GM23338 (cell line): ENCODE results near the gene FLNB. TPM values are rescaled to one million over a fixed set of nuclear protein-coding genes. Genes with fewer than 3 reads are reported as not detected.
A peak's percentile ranks its signal among the peaks of the same experiment; 100 is the strongest.

Experiments
- ATAC-seq: fragments of 200-7000 bp; cut with Tn5 transposase; 3 replicates; pipeline ENCODE4 v1.9.1; 2020
- DNase-seq: peaks from one replicate; pipeline ENCODE4 v3.0.0-alpha.2; 2015; ENCODE audit warnings: low spot score
- H2AFZ ChIP-seq: fragments of 200-600 bp; sonication (generic); 2 replicates; pipeline ENCODE4 v1.8.0; 2016; ENCODE audit warnings: antibody characterized with exemption, mild to moderate bottlenecking, moderate library complexity
- H3F3A ChIP-seq: fragments of 200-600 bp; sonication (generic); replicated peaks from 2 replicates; pipeline ENCODE4 v1.8.0; 2017; ENCODE audit warnings: antibody characterized with exemption, mixed run types, low read depth
- H3K27ac ChIP-seq: fragments of 200-600 bp; sonication (generic); 2 replicates; pipeline ENCODE4 v1.6.1; 2016; ENCODE audit warnings: low read depth
- H3K27me3 ChIP-seq: fragments of 200-600 bp; sonication (generic); 2 replicates; pipeline ENCODE4 v1.8.0; 2016; ENCODE audit warnings: mild to moderate bottlenecking, mixed run types, moderate library complexity; ENCODE audit not compliant: insufficient read depth
- H3K36me3 ChIP-seq: fragments of 200-600 bp; sonication (generic); 2 replicates; pipeline ENCODE4 v1.8.0; 2016; ENCODE audit warnings: mild to moderate bottlenecking; ENCODE audit not compliant: insufficient read depth
- H3K4me1 ChIP-seq: fragments of 200-600 bp; sonication (generic); 2 replicates; pipeline ENCODE4 v1.8.0; 2016; ENCODE audit warnings: mild to moderate bottlenecking, moderate library complexity; ENCODE audit not compliant: insufficient read depth
- H3K4me2 ChIP-seq: fragments of 200-600 bp; sonication (generic); 2 replicates; pipeline ENCODE4 v1.7.1; 2017; ENCODE audit warnings: mixed run types
- H3K4me3 ChIP-seq: fragments of 200-600 bp; sonication (generic); 2 replicates; pipeline ENCODE4 v1.6.1; 2016; ENCODE audit warnings: mixed run types
- H3K79me2 ChIP-seq: fragments of 200-600 bp; sonication (generic); replicated peaks from 2 replicates; pipeline ENCODE4 v1.8.0; 2017; ENCODE audit warnings: mild to moderate bottlenecking; ENCODE audit not compliant: insufficient read depth
- H3K9me2 ChIP-seq: fragments of 200-600 bp; sonication (generic); 2 replicates; pipeline ENCODE4 v1.8.0; 2017; ENCODE audit not compliant: insufficient read depth
- H4K20me1 ChIP-seq: fragments of 200-600 bp; sonication (generic); replicated peaks from 2 replicates; pipeline ENCODE4 v1.8.0; 2017; ENCODE audit warnings: mild to moderate bottlenecking; ENCODE audit not compliant: insufficient read depth
- H3K27ac Mint-ChIP-seq: 2 replicates; pipeline ENCODE4 v1.8.0; 2020; ENCODE audit warnings: inconsistent platforms, mild to moderate bottlenecking, moderate library complexity, mixed read lengths
- H3K27me3 Mint-ChIP-seq: 3 replicates; pipeline ENCODE4 v1.8.0; 2022; ENCODE audit warnings: low read depth, mild to moderate bottlenecking, moderate library complexity, mixed read lengths, inconsistent platforms; ENCODE audit not compliant: insufficient read depth, poor library complexity
- H3K36me3 Mint-ChIP-seq: 3 replicates; pipeline ENCODE4 v1.8.0; 2021; ENCODE audit warnings: low read depth, mild to moderate bottlenecking, inconsistent platforms, moderate library complexity, mixed read lengths
- H3K4me1 Mint-ChIP-seq: 3 replicates; pipeline ENCODE4 v1.8.0; 2020; ENCODE audit warnings: mild to moderate bottlenecking, inconsistent platforms, mixed read lengths
- H3K4me3 Mint-ChIP-seq: 3 replicates; pipeline ENCODE4 v1.8.0; 2021; ENCODE audit warnings: moderate library complexity, mild to moderate bottlenecking, inconsistent platforms, mixed read lengths
- H3K9me3 Mint-ChIP-seq: 3 replicates; pipeline ENCODE4 v1.8.0; 2020; ENCODE audit warnings: moderate library complexity, mild to moderate bottlenecking, inconsistent platforms, mixed read lengths
- CREB1 ChIP-seq: fragments of 250-450 bp; sonication (Bioruptor Pico); IDR thresholded peaks from 2 replicates; pipeline ENCODE4 v1.5.0; 2020; ENCODE audit warnings: low read depth, mild to moderate bottlenecking, moderate library complexity
- EZH2 ChIP-seq: fragments of 200-600 bp; sonication (generic); IDR thresholded peaks from one replicate; pipeline ENCODE4 v1.8.0; 2017; ENCODE audit warnings: antibody characterized with exemption, mild to moderate bottlenecking, low read depth; ENCODE audit not compliant: unreplicated experiment
- EZH2phosphoT487 ChIP-seq: fragments of 200-600 bp; sonication (generic); IDR thresholded peaks from one replicate; pipeline ENCODE4 v1.8.1; 2018; ENCODE audit warnings: antibody characterized with exemption; ENCODE audit not compliant: unreplicated experiment
- JUNB ChIP-seq: IDR thresholded peaks from one replicate; pipeline ENCODE4 v1.6.1; 2016; ENCODE audit warnings: antibody characterized with exemption; ENCODE audit not compliant: unreplicated experiment
- NANOG ChIP-seq: IDR thresholded peaks from 2 replicates; pipeline ENCODE4 v1.6.1; 2016; ENCODE audit warnings: antibody characterized with exemption, borderline replicate concordance
- POLR2AphosphoS5 ChIP-seq: IDR thresholded peaks from 2 replicates; pipeline ENCODE4 v1.6.1; 2016; ENCODE audit warnings: antibody characterized with exemption, low read depth
- STAT1 ChIP-seq: IDR thresholded peaks from one replicate; pipeline ENCODE4 v1.6.1; 2016; ENCODE audit warnings: antibody characterized with exemption; ENCODE audit not compliant: unreplicated experiment
- ZNF114 ChIP-seq: fragments of 250-450 bp; sonication (Bioruptor Pico); IDR thresholded peaks from 2 replicates; pipeline ENCODE4 v1.5.0; 2020; ENCODE audit warnings: mild to moderate bottlenecking, moderate library complexity
- ZNF331 ChIP-seq: fragments of 250-450 bp; sonication (Bioruptor Pico); IDR thresholded peaks from 2 replicates; pipeline ENCODE4 v1.5.0; 2020; ENCODE audit warnings: low read depth, mild to moderate bottlenecking, moderate library complexity
- polyA plus RNA-seq: library from polyadenylated mRNA; unstranded; fragments of >200 nt; fragmentation: Nextera tagmentation; extraction: Ambion mirVana; gene quantifications from 2 replicates; pipeline ENCODE4 v1.2.1, GENCODE V29; 2016
- total RNA-seq: library from RNA; depleted of rRNA; stranded (reverse); fragments of >200 nt; shearing (Covaris generic); gene quantifications from 2 replicates; pipeline ENCODE4 v1.2.3, GENCODE V29; 2014
- TF ChIP-seq, protein P1 (sequence below), 2 experiments: fragments of 200-600 bp in 1 of 2; sonication (generic) in 1 of 2; conservative IDR thresholded peaks; 2 replicates each; pipeline versions ENCODE4 v1.5.1 to v1.6.1; 2016 to 2017; ENCODE audit warnings: antibody characterized with exemption in 2 of 2, low read depth in 2 of 2, mild to moderate bottlenecking in 2 of 2, moderate library complexity in 1 of 2
- TF ChIP-seq, protein P2 (sequence below): IDR thresholded peaks from one replicate; pipeline ENCODE4 v1.6.1; 2018; ENCODE audit warnings: antibody characterized with exemption; ENCODE audit not compliant: unreplicated experiment
- TF ChIP-seq, protein P3 (sequence below): fragments of 250-450 bp; sonication (Bioruptor Pico); IDR thresholded peaks from 2 replicates; pipeline ENCODE4 v1.5.0; 2020; ENCODE audit warnings: mild to moderate bottlenecking, moderate library complexity
- TF ChIP-seq, protein P4 (sequence below): IDR thresholded peaks from 2 replicates; pipeline ENCODE4 v1.6.1; 2016; ENCODE audit warnings: antibody characterized with exemption

Gene FLNB
- total and polyA plus RNA-seq, 2 experiments from 2014 or later, result 39.7 to 179 TPM

DNA sequence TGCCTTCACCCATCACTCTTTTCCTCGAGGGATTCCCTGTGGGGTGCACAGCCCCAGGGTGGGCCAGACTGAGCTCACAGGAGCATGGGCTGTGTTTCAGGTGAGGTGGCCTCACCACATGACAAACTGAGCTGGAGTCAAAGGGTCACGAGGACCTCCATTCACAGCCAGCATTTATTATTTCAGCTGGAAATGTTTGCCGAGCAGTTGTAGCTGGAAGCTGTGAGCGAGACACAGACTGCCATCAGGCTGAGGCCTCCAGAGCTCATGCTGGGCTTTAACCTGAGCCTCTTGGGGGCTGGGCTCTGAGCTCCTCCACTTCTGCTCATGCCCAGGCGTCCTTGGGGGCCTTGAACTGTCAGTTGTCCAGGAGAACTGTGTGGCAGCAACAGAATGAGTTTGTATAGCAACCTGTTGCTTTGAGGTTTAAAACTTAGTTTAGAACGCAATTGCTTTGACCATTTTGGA is 57.5 kb downstream of the FLNB start:
- Histone ChIP-seq H3K9me2 (no peaks in the 10 kb centered on the region), H4K20me1 (peaks cover 24% of the 10 kb centered on the region), H2AFZ (no peak overlapping the region), H3K36me3 (no peaks in the 10 kb centered on the region), H3F3A (no peaks in the 10 kb centered on the region; the same call in 1 of the 2 replicates), H3K79me2 (peaks cover 99% of the 10 kb centered on the region), H3K27ac (no peak overlapping the region), H3K4me1 (peaks cover 47% of the 10 kb centered on the region), H3K4me2 (peak overlapping the region; percentile 57; the same call in 1 of the 2 replicates), H3K4me3 (no peak overlapping the region), H3K27me3 (no peaks in the 10 kb centered on the region)
- Mint-ChIP-seq H3K4me1 (peaks cover 56% of the 10 kb centered on the region), H3K27me3 (peaks cover 5% of the 10 kb centered on the region), H3K4me3 (no peak overlapping the region), H3K9me3 (no peaks in the 10 kb centered on the region), H3K36me3 (no peaks in the 10 kb centered on the region), H3K27ac (no peak overlapping the region; the same call in 1 of the 2 replicates)
- DNase-seq, result no peak
- TF ChIP-seq NANOG (no peak), CREB1 (CRISPR knock-in tag) (no peak), ZNF331 (CRISPR knock-in tag) (no peak), EZH2 (no peak), ZNF114 (no peak), EZH2phosphoT487 (no peak), POLR2AphosphoS5 (no peak), JUNB (no peak), STAT1 (no peak)
- TF ChIP-seq, protein P1, sequence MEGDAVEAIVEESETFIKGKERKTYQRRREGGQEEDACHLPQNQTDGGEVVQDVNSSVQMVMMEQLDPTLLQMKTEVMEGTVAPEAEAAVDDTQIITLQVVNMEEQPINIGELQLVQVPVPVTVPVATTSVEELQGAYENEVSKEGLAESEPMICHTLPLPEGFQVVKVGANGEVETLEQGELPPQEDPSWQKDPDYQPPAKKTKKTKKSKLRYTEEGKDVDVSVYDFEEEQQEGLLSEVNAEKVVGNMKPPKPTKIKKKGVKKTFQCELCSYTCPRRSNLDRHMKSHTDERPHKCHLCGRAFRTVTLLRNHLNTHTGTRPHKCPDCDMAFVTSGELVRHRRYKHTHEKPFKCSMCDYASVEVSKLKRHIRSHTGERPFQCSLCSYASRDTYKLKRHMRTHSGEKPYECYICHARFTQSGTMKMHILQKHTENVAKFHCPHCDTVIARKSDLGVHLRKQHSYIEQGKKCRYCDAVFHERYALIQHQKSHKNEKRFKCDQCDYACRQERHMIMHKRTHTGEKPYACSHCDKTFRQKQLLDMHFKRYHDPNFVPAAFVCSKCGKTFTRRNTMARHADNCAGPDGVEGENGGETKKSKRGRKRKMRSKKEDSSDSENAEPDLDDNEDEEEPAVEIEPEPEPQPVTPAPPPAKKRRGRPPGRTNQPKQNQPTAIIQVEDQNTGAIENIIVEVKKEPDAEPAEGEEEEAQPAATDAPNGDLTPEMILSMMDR (conservative IDR thresholded peaks at IDR 0.05; ENCODE audit: low read depth in 2 of 2), result no peak
- TF ChIP-seq, protein P2, sequence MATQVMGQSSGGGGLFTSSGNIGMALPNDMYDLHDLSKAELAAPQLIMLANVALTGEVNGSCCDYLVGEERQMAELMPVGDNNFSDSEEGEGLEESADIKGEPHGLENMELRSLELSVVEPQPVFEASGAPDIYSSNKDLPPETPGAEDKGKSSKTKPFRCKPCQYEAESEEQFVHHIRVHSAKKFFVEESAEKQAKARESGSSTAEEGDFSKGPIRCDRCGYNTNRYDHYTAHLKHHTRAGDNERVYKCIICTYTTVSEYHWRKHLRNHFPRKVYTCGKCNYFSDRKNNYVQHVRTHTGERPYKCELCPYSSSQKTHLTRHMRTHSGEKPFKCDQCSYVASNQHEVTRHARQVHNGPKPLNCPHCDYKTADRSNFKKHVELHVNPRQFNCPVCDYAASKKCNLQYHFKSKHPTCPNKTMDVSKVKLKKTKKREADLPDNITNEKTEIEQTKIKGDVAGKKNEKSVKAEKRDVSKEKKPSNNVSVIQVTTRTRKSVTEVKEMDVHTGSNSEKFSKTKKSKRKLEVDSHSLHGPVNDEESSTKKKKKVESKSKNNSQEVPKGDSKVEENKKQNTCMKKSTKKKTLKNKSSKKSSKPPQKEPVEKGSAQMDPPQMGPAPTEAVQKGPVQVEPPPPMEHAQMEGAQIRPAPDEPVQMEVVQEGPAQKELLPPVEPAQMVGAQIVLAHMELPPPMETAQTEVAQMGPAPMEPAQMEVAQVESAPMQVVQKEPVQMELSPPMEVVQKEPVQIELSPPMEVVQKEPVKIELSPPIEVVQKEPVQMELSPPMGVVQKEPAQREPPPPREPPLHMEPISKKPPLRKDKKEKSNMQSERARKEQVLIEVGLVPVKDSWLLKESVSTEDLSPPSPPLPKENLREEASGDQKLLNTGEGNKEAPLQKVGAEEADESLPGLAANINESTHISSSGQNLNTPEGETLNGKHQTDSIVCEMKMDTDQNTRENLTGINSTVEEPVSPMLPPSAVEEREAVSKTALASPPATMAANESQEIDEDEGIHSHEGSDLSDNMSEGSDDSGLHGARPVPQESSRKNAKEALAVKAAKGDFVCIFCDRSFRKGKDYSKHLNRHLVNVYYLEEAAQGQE, result no peak
- TF ChIP-seq, protein P3, sequence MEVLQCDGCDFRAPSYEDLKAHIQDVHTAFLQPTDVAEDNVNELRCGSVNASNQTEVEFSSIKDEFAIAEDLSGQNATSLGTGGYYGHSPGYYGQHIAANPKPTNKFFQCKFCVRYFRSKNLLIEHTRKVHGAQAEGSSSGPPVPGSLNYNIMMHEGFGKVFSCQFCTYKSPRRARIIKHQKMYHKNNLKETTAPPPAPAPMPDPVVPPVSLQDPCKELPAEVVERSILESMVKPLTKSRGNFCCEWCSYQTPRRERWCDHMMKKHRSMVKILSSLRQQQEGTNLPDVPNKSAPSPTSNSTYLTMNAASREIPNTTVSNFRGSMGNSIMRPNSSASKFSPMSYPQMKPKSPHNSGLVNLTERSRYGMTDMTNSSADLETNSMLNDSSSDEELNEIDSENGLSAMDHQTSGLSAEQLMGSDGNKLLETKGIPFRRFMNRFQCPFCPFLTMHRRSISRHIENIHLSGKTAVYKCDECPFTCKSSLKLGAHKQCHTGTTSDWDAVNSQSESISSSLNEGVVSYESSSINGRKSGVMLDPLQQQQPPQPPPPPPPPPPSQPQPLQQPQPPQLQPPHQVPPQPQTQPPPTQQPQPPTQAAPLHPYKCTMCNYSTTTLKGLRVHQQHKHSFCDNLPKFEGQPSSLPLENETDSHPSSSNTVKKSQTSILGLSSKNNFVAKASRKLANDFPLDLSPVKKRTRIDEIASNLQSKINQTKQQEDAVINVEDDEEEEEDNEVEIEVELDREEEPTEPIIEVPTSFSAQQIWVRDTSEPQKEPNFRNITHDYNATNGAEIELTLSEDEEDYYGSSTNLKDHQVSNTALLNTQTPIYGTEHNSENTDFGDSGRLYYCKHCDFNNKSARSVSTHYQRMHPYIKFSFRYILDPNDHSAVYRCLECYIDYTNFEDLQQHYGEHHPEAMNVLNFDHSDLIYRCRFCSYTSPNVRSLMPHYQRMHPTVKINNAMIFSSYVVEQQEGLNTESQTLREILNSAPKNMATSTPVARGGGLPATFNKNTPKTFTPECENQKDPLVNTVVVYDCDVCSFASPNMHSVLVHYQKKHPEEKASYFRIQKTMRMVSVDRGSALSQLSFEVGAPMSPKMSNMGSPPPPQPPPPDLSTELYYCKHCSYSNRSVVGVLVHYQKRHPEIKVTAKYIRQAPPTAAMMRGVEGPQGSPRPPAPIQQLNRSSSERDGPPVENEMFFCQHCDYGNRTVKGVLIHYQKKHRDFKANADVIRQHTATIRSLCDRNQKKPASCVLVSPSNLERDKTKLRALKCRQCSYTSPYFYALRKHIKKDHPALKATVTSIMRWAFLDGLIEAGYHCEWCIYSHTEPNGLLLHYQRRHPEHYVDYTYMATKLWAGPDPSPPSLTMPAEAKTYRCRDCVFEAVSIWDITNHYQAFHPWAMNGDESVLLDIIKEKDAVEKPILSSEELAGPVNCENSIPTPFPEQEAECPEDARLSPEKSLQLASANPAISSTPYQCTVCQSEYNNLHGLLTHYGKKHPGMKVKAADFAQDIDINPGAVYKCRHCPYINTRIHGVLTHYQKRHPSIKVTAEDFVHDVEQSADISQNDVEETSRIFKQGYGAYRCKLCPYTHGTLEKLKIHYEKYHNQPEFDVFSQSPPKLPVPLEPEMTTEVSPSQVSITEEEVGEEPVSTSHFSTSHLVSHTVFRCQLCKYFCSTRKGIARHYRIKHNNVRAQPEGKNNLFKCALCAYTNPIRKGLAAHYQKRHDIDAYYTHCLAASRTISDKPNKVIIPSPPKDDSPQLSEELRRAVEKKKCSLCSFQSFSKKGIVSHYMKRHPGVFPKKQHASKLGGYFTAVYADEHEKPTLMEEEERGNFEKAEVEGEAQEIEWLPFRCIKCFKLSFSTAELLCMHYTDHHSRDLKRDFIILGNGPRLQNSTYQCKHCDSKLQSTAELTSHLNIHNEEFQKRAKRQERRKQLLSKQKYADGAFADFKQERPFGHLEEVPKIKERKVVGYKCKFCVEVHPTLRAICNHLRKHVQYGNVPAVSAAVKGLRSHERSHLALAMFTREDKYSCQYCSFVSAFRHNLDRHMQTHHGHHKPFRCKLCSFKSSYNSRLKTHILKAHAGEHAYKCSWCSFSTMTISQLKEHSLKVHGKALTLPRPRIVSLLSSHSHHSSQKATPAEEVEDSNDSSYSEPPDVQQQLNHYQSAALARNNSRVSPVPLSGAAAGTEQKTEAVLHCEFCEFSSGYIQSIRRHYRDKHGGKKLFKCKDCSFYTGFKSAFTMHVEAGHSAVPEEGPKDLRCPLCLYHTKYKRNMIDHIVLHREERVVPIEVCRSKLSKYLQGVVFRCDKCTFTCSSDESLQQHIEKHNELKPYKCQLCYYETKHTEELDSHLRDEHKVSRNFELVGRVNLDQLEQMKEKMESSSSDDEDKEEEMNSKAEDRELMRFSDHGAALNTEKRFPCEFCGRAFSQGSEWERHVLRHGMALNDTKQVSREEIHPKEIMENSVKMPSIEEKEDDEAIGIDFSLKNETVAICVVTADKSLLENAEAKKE (CRISPR knock-in tag), result no peak
- TF ChIP-seq, protein P4, sequence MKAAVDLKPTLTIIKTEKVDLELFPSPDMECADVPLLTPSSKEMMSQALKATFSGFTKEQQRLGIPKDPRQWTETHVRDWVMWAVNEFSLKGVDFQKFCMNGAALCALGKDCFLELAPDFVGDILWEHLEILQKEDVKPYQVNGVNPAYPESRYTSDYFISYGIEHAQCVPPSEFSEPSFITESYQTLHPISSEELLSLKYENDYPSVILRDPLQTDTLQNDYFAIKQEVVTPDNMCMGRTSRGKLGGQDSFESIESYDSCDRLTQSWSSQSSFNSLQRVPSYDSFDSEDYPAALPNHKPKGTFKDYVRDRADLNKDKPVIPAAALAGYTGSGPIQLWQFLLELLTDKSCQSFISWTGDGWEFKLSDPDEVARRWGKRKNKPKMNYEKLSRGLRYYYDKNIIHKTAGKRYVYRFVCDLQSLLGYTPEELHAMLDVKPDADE, result no peak
- ATAC-seq, result peak; percentile 68
